ENCODE measurements around the gene RASAL1.
"Not testable (repeated sequence)": the region's sequence is repeated elsewhere in the genome, so short reads cannot be mapped to it uniquely, and the experiment has no call there.

RASAL1 gene

GRCh38 chr12:113141716-113142115, 6.2 kb upstream of the RASAL1 start:
- DNase-seq: not testable (repeated sequence)

DNA sequence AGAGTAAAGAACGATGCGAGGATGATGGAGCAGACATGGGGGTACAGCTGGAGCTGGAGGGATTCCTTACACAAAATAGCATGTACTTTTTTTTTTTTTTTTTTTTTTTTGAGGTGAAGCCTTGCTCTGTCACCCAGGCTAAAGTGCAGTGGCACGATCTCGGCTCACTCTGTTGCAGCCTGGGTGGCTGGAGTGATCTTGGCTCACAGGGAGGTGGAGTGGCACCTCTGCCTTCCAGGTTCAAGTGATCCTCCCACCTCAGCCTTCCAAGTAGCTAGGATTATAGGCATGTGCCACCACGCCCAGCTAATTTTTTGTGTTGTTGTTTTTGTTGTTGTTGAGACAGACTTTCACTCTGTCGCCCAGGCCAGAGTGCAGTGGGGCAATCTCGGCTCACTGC, 5.1 kb upstream of the RASAL1 start:
- no peak for DNase-seq

GRCh38 chr12:113138826-113139225, 3.3 kb upstream of the RASAL1 start:
- no peak for DNase-seq

DNA sequence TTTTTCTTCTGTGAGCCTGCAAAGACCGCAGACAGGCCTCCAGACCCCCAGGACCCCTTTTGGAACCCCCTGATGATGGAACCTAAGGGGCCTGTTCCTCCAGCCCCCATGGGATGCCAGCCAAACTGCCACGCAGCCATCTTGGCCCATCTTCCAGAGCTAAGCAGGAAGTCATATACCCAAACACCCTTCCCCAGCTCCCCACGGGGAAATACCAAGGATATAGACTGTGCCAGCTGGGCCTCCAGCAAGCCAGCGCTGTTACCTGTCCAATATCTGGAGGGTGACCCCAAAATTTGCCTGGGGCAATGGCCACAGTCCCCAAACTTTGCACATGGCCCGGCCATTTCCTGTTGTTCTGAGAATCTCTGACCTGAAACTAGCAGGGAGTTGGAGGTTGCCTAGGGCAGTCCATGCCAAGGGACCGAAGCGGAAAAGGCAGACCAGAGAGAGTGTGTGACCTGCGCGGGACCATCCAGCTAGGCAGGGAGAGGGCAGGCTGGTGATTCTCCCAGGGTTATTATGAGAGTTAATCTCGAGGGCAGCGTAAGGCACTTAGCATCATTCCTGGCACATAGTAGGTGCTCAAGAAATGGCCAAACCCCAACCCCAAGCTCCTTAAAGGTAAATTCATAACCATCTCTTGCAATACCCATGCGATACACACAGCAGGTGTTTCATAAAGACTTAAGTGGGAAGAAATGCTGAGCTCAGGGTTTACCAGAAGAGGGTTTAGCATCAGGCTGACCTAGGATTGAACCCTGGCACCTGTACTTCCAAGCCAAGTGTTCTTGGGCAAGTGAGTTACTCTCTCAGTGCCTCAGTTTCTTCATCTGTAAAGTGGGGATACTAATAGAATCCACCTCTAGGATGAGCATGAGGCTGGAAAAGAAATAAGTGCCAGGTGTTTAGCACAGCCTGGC, 2.6 kb upstream of the RASAL1 start:
- DNase-seq: no peak

DNA sequence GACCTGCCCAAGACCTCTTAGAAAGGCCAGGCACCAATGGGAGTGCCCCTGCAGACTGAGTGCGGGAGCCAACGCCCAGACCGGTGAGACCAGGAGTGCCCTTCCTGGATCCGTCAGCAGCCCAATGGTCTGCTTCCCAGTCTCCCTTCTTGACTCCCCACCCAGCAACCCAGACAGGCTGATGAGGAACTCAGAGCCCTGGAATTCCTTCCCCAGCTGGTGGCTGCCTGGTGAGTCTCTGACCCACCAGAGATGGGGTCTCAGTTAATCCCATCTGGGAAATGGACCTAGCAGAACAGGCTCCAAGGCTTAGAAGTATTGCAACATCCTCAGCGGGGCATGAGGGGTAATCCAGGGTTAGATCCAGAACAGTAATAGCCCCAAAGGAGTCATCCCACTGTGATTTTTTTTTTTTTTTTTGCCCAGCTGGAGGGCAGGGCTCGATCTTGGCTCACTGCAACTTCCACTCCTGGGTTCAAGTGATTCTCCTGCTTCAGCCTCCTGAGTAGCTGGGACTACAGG, 1.5 kb upstream of the RASAL1 start:
- DNase-seq: no peak

GRCh38 chr12:113136128-113136989, 798 bp upstream of the RASAL1 start:
- DNase-seq: peak; percentile 79

DNA sequence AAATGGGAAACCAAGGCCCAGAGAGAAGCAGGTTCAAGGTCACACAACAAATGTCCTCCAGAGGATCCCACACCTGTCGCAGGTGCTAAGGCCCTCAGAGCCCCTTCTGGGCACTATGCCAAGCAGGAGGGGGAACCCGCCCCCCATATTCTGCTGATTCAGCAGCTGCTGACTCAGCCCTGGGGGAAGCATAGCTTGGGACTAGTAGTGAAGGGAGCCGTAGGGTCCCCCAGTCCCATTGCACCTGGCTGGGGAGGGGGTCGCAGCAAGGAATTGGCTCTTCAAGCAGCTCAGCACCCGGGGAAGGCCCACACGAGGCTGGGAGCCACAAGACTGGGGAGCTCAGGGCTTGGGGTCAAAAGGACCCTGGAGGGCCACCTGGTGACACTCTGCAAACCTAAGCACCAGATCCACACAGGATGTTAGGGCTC, 1.0 kb downstream of the RASAL1 start:
- DNase-seq: no peak

DNA sequence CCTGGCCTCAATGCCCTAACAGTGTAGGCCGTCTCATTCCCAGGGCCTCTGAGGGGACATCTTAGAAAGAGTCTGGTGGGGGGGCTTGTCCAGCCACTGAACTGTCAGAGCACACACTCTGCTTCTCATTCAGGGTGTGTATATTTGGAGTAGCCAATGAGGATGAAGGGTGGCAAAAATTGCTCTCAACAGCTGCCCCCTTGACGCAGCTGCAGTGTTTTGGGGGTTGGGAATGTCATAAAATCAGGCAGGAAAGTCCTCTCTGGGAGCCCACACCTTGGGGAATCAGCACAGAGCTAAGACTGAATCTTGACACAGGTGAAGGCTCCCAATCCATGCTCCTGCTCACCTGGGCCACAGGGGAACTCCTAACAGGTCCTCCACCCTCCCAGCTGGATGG, 1.5 kb downstream of the RASAL1 start:
- DNase-seq: no peak

- DNase-seq: no peak
These were observed 1.9 kb downstream of the RASAL1 start for GRCh38 chr12:113133666-113134065.

DNA sequence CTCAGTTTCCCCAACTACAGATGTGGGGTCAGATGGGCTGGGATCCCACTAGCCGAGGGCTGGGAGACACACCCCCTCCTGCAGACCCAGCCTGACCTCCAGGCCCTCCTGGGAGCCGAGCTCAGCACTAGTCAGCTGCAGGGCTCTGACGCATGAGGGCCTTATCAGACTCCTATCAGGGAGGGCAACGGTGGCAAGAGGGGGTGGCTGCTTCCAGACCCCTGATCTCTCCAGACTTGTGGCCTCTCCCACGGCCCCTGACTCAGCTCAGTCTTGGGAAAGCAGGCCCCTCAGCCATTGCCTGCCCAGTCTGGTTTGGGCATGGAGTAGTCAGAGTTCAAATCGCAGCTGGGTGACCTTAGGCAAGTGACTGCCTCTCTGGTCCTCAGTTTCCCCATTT, 2.5 kb downstream of the RASAL1 start:
- DNase-seq: no peak

DNA sequence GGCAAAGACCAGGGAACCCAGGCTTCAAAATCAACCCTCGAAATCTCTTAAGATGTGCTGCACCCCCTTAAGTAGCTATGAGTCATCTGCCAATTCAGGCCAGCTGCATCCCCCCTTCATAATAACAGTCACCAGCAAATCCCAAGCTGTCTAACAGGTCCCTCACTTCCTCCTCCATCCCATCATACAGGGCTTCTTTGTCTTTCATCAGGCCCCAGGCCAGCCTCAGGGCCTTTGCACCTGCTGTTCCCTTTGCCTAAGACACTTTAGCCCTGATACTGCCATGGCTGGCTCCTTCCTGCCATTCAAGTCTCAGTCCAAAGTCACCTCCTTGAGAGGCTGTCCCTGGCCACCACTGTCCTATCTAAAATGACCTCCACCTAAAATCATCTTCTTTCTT, 4.0 kb downstream of the RASAL1 start:
- DNase-seq: no peak

- no peak for DNase-seq
These were observed 5.0 kb downstream of the RASAL1 start for GRCh38 chr12:113130457-113131135.

DNA sequence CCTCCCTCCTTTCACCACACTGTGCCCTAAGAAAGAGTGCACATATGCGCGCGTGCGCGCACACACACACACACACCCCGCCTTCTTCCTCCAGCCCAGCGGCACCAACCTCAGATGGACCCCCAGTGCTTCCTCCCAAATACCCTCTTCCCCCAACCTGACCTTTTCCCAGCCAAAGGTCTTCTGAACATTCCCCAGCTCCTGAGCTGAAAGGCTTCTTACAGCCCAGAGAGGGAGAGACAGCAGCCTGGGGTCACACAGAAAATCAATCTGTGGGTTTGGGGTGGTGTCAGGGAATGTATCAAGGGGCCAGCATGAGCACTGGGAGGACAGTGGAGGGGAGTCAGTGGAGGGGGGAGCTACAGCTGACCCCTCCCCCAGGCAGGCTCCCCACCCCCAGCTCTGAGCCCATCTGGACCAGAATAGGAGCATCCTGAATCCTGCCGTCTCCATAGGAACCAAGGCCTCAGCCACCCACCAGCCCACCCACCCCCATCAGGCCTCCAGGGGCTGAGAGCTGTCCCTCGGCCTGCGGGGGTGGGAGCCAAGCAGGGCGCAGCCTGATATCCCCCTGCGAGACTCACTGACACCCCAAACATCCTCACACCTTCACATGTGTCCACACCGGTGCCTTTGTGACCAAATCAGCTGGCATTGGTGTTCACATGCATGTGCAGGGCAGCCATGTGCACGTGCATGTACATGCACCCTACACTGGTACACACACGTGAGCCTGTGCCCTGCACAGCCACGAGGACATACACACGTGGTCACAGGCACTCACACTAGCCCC, 5.7 kb downstream of the RASAL1 start:
- no peak for DNase-seq

DNA sequence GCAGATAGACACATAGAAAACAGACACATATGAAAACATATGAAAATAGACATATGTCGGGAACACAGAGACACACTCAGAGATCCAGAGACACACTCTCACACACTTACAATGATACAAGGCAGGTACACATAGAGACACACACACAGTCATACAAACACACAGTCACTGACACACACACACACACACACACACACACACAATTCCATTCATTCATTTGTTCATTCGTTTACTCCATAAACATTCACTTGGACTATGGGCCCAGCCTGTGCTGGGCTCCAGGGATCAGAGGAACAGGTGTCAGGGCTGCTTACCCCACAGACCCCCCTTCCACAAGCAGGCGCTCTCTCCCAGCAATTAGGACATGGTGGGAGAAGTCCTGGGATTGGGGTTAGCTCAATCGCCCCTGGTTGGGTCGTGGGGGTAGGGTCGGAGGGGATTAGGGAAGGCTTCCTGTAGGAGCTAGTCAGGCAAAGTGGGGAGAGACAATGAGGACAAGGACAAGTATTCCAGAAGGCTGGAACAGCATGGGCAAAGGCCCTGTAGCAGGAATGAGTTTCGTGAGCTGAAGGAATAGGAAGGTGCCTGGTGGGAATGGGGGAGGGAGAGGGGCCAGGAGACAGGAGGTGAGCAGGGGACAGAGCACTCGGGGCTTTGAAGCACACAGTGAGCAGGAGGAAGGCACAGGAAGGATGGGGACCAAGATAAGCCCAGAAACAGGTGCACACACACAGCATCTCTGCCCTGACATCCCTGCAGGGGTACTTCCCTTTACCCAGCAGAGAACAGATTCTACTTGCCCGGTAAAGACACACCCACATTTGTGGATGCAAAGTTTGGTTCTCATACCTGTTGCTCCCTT, 6.5 kb downstream of the RASAL1 start:
- DNase-seq: no peak

DNA sequence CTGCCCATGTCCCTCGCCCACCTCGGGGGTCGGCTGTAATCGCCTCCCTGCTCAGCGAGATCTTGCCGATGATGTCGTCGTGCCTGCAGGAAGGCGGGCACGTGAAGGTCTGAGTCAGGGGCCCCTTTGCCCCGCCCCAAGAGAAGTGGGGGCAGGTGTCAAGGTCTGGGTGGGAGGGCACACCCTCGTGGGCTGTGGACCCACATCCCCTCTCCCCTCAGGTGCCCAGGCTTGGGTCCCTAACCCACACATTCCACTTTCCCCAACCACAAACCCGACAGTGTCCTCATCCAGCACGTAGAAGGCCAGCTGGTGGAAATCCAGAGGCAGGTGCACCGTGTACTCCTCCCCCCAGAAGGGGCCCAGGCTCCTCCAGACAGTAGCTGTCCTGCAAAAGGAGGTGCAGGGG, 7.8 kb downstream of the RASAL1 start:
- DNase-seq: no peak

DNA sequence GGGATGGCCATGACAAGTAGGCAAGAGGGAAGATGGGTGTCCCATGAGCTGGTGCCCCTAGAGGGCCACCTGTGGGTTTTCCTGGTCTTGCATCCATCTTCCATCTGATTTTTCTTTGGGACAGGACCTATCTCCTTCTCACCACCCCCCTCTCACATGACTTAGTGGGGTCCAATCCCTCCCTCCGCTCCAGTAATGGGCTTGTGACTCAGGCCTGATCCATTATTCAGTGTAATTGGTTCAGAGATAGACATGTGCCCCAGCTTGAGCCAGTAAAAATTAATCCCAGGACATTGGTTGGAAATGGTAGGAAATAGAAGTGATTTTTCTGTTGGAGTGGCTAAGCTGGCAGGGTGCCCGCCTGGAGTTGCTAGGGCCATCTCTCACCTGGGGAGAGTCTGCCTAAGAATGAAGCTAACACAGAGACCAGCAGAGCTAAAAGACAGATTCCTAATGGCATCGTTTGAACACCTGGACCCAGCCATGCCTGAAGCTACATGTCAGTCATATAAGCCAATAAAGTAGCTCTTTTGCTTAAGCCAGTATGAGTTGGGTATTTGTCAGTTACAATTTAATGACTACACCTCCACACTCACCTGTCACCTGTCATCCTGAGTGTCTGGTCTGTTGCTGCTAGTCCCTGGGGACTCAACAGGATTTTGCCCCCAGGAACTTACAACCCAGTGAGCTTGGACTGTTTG, 14.7 kb downstream of the RASAL1 start:
- DNase-seq: no peak

DNA sequence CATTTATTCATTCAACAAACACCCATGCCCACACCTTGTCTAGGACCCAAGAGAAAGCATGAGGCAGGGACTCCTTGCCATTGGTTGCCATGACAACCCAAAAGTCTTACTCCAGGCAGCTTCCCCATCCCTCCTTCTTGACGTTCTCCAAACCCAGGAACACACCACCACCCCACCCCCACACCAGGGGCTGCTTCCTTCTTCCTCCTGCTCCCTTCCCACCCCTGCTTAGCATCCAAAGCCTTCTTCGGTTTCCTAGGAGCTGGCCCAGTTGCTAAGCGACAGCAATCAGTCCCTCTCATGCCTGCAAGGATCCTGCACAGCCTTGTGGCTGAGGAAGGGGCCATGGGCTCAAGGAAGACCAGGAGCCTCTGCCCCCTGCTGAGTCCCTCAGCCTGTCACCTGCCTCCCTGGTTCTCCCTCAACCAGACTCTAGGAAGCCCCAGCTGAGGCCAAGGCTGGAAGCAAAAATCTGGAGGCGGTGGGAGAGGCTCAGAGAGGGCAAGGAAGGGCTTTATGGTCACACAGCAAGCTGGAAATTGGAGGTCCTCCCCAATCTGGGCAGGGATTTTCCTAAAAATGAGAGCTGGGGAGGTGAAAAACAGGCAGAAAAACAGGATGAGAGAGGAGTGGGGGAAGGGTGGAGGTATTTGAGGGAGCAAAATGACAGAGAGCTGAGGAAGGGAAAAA, 15.4 kb downstream of the RASAL1 start:
- DNase-seq: no peak

- no peak for DNase-seq
These were observed 17.4 kb downstream of the RASAL1 start for GRCh38 chr12:113118142-113118541.

GRCh38 chr12:113117684-113118083, 17.9 kb downstream of the RASAL1 start:
- DNase-seq: not testable (repeated sequence)

DNA sequence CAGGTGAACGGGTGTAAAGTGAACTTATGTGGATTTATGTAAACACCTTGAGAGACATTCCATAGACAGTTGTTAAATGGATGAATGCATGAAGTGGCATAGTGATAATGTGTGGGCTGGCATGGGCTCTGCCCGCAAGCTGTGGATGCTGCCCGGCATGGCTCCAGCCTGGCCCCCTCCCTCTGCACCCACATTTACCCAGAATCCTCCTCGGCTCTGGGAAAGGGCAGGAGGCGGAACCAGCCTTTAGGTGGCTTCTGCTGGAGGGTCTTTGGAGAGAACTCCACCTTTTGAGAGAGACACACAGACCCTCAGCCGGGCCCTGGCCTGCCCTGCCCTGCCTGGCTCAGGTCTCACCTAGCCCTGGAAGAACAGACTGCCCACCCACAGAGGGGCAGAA, 18.7 kb downstream of the RASAL1 start:
- DNase-seq: no peak

Data from activated effector memory CD4-positive, alpha-beta T cell treated with anti-CD3 and anti-CD28 coated beads, Interleukin-2, amount 50 U/mL, for 16 hours (primary cell).